B cell (primary cell): Measurements from ENCODE around the gene DDAH1. TPM values are rescaled to one million over a fixed set of nuclear protein-coding genes. Genes with fewer than 3 reads are reported as not detected.

Source experiments
- ATAC-seq: fragments of 200-7000 bp; cut with Tn5 transposase; one replicate; pipeline ENCODE4 v1.10.0; 2021; ENCODE audit warnings: low read depth, mild to moderate bottlenecking, moderate number of reproducible peaks, moderate library complexity
- CTCF ChIA-PET: fragments of 350-600 bp; sonication (Branson Sonifier 250); formaldehyde crosslinking; loops from one replicate; lab custom pipeline; 2021; ENCODE audit warnings: antibody characterized with exemption, inconsistent platforms; lab: Charles Lee
- POLR2A ChIA-PET: fragments of 350-600 bp; sonication (Branson Sonifier 250); formaldehyde crosslinking; loops from one replicate; lab custom pipeline; 2021; ENCODE audit warnings: antibody characterized with exemption; lab: Charles Lee
- DNase-seq: peaks from one replicate; pipeline ENCODE4 v3.0.0; 2013
- H2AFZ ChIP-seq: 2 replicates; pipeline ENCODE4 v1.6.1; 2012; ENCODE audit warnings: mild to moderate bottlenecking, low read depth, low read length; ENCODE audit not compliant: insufficient read depth, poor library complexity, severe bottlenecking
- H3K27ac ChIP-seq, 2 donors: 1 replicate in 1 of 2; 2 replicates in 1 of 2; pipeline ENCODE4 v1.5.1; 2012 to 2013; ENCODE audit warnings: low read length in 2 of 2, mild to moderate bottlenecking in 2 of 2, moderate library complexity in 1 of 2
- H3K27me3 ChIP-seq, 4 experiments: fragments of 200-600 bp in 1 of 4; sonication (generic) in 1 of 4; replicated peaks in 1 of 4; 1 replicate in 2 of 4; 2 replicates in 2 of 4; pipeline versions ENCODE4 v1.6.1 to v1.7.0; 2013 to 2016; ENCODE audit warnings: low read length in 3 of 4, mild to moderate bottlenecking in 2 of 4, mixed read lengths in 1 of 4, moderate library complexity in 1 of 4; ENCODE audit not compliant: insufficient read depth in 4 of 4, control insufficient read depth in 3 of 4; ENCODE audit errors: control extremely low read depth in 1 of 4
- H3K36me3 ChIP-seq, 2 experiments: replicated peaks in 1 of 2; 1 replicate in 1 of 2; 2 replicates in 1 of 2; pipeline versions ENCODE4 v1.6.1 to v1.7.1; 2013; ENCODE audit warnings: low read length in 1 of 2; ENCODE audit not compliant: insufficient read depth in 2 of 2, control insufficient read depth in 1 of 2; ENCODE audit errors: control extremely low read depth in 1 of 2, extremely low read depth in 1 of 2
- H3K4me1 ChIP-seq, 2 donors: fragments of 200-600 bp in 1 of 2; sonication (generic) in 1 of 2; 1 replicate in 1 of 2; 2 replicates in 1 of 2; pipeline versions ENCODE4 v1.5.1 to v1.6.1; 2013 to 2017; ENCODE audit warnings: low read length in 2 of 2; ENCODE audit not compliant: control insufficient read depth in 2 of 2, insufficient read depth in 2 of 2
- H3K4me2 ChIP-seq: replicated peaks from 2 replicates; pipeline ENCODE3; 2012; ENCODE audit warnings: mild to moderate bottlenecking, low read depth, low read length; ENCODE audit not compliant: poor library complexity, severe bottlenecking
- H3K4me3 ChIP-seq, 5 experiments: fragments of 200-600 bp in 1 of 5; sonication (generic) in 1 of 5; 1 replicate in 3 of 5; 2 replicates in 2 of 5; pipeline versions ENCODE4 v1.5.1 to v1.7.0; 2011 to 2016; ENCODE audit warnings: low read length in 4 of 5, mild to moderate bottlenecking in 4 of 5, low read depth in 2 of 5, control low read depth in 1 of 5, moderate library complexity in 1 of 5; ENCODE audit not compliant: insufficient read depth in 1 of 5; ENCODE audit errors: control extremely low read depth in 1 of 5, extremely low read depth in 1 of 5
- H3K79me2 ChIP-seq: fragments of 200-600 bp; sonication (generic); one replicate; pipeline ENCODE4 v1.6.0; 2016; ENCODE audit warnings: low read length; ENCODE audit not compliant: control insufficient read depth, insufficient read depth
- H3K9ac ChIP-seq: fragments of 200-600 bp; sonication (generic); 2 replicates; pipeline ENCODE4 v1.6.1; 2017; ENCODE audit warnings: mild to moderate bottlenecking, low read length, moderate library complexity
- H3K9me3 ChIP-seq, 3 donors: one replicate each; pipeline versions ENCODE4 v1.6.1 to v1.7.1; 2013; ENCODE audit warnings: low read length in 2 of 3; ENCODE audit not compliant: control insufficient read depth in 2 of 3, insufficient read depth in 1 of 3; ENCODE audit errors: control extremely low read depth in 1 of 3
- H4K20me1 ChIP-seq: 2 replicates; pipeline ENCODE4 v1.6.0; 2012; ENCODE audit warnings: mild to moderate bottlenecking, low read length; ENCODE audit not compliant: insufficient read depth, control insufficient read depth, poor library complexity, severe bottlenecking
- H3K27ac Mint-ChIP-seq: one replicate; pipeline ENCODE4 v1.8.0; 2021; ENCODE audit warnings: mixed read lengths
- H3K27me3 Mint-ChIP-seq: one replicate; pipeline ENCODE4 v1.8.0; 2021; ENCODE audit warnings: mixed read lengths
- H3K4me1 Mint-ChIP-seq: one replicate; pipeline ENCODE4 v1.8.0; 2021; ENCODE audit warnings: mixed read lengths
- H3K4me3 Mint-ChIP-seq: one replicate; pipeline ENCODE4 v1.8.0; 2021; ENCODE audit warnings: mixed read lengths
- H3K9me3 Mint-ChIP-seq: one replicate; pipeline ENCODE4 v1.8.0; 2022; ENCODE audit warnings: mixed read lengths; ENCODE audit not compliant: insufficient read depth
- CTCF ChIP-seq: fragments of 200-600 bp; IDR thresholded peaks from one replicate; pipeline ENCODE4 v1.8.0; 2022; ENCODE audit warnings: antibody characterized with exemption, mild to moderate bottlenecking
- EZH2 ChIP-seq: IDR thresholded peaks from 2 replicates; pipeline ENCODE4 v1.6.1; 2012; ENCODE audit warnings: borderline replicate concordance, low read depth, mild to moderate bottlenecking, moderate library complexity, low read length; ENCODE audit not compliant: insufficient read depth, poor library complexity, severe bottlenecking
- whole genome bisulfite sequencing: methylation state at CpG from one replicate; pipeline ENCODE4 v1.1.5; 2013; ENCODE audit warnings: missing lambda C conversion rate; ENCODE audit not compliant: insufficient coverage; 5-methylcytosine and 5-hydroxymethylcytosine counted together
- intact Hi-C: fragments of 100-400 bp; cut with micrococcal nuclease; formaldehyde crosslinking; loops from one replicate; pipeline ENCODE4 v1.10.0; 2022
- polyA plus RNA-seq: library from polyadenylated mRNA; depleted of rRNA; stranded (reverse); fragments of >200 nt; gene quantifications from 2 replicates; pipeline ENCODE4 v1.2.3, GENCODE V29; 2012
- total RNA-seq, 2 donors: library from RNA; stranded (reverse); fragments of 120-200 nt in 1 of 2; gene quantifications; 1 replicate in 1 of 2; 2 replicates in 1 of 2; pipeline versions ENCODE4 v1.2.3 to v1.2.4, GENCODE V29; 2013 to 2022

The DDAH1 gene
- total and polyA plus RNA-seq, 2 donors (not counting 1 experiment from before 2014, with no cell fraction given) = 0.04 TPM; not detected in 1

GRCh38 chr1:85297855-85298629, 166.9 kb downstream of the DDAH1 start:
- Histone ChIP-seq H3K27ac (peak overlapping the region; percentile 50 to 60), H3K9me3 (no peaks in the 10 kb centered on the region), H3K4me1 (peaks cover 19 to 20% of the 10 kb centered on the region in 2 donors), H3K79me2 (no peaks in the 10 kb centered on the region), H3K36me3 (no peaks in the 10 kb centered on the region), H4K20me1 (no peaks in the 10 kb centered on the region), H3K9ac (peak overlapping the region; percentile 38), H3K27me3 (no peaks in the 10 kb centered on the region), H2AFZ (peak overlapping the region; percentile 49), H3K4me2 (peak overlapping the region; percentile 66), H3K4me3 (peak overlapping the region in 3 of 5 experiments; percentile 6 to 51 (median 17))
- TF ChIP-seq CTCF = no peak
- no peak for TF ChIP-seq EZH2
- Mint-ChIP-seq H3K9me3 (no peaks in the 10 kb centered on the region), H3K27me3 (no peaks in the 10 kb centered on the region), H3K4me1 (peaks cover 26% of the 10 kb centered on the region), H3K4me3 (peak overlapping the region; percentile 76), H3K27ac (peak overlapping the region; percentile 78)
- ChIA-PET POLR2A (interaction anchor here (1.7 kb wide), 1 partner anchor 22 kb away, joined by 9 read pairs; the partner anchor contains the start of gene BCL10), CTCF (interaction anchor here (0.7 to 2.8 kb wide), 6 partner anchors 10 to 395 kb away, joined by 3 to 19 read pairs (median 4); partner anchors contain the start of genes BCL10 and C1orf52)
- DNase-seq = peak; percentile 66
- intact Hi-C loops = loop anchor here (1.0 kb wide), 2 partner anchors 22 to 39 kb away; partner anchors contain the start of genes BCL10 and C1orf52
- ATAC-seq = peak; percentile 90
- WGBS = 10% methylated on average over 8 of the region's 11 CpGs

GRCh38 chr1:85297538-85297854, 167.5 kb downstream of the DDAH1 start:
- H3K36me3 ChIP-seq = no peaks in the 10 kb centered on the region
- ATAC-seq (no peak), DNase-seq (no peak)
- H3K27ac Mint-ChIP-seq = peak overlapping the region; percentile 78
- peak overlapping the region; percentile 66 for H3K4me2 ChIP-seq
- H3K9me3 Mint-ChIP-seq = no peaks in the 10 kb centered on the region
- intact Hi-C loops = no loop called here
- WGBS = 100% methylated on average over 1 of the region's 1 CpG
- peak overlapping the region; percentile 50 to 60 for H3K27ac ChIP-seq
- ChIA-PET CTCF (interaction anchor here (0.7 to 2.8 kb wide), 6 partner anchors 9 to 395 kb away, joined by 3 to 19 read pairs (median 4); partner anchors contain the start of gene BCL10), POLR2A (interaction anchor here (0.6 to 1.7 kb wide), 3 partner anchors 12 to 72 kb away, joined by 3 to 9 read pairs (median 5); partner anchors contain the start of gene BCL10)
- peak overlapping the region; percentile 38 for H3K9ac ChIP-seq
- no peak overlapping the region for H2AFZ ChIP-seq
- peak overlapping the region; percentile 76 for H3K4me3 Mint-ChIP-seq
- H3K4me3 ChIP-seq = no peak overlapping the region
- H3K27me3 Mint-ChIP-seq = no peaks in the 10 kb centered on the region
- H3K27me3 ChIP-seq = no peaks in the 10 kb centered on the region
- peaks cover 26% of the 10 kb centered on the region for H3K4me1 Mint-ChIP-seq
- peaks cover 19 to 22% of the 10 kb centered on the region in 2 donors for H3K4me1 ChIP-seq
- H3K79me2 ChIP-seq = no peaks in the 10 kb centered on the region
- no peaks in the 10 kb centered on the region for H3K9me3 ChIP-seq
- TF ChIP-seq EZH2 (no peak), CTCF (no peak)
- no peaks in the 10 kb centered on the region for H4K20me1 ChIP-seq
